CD4-positive, alpha-beta T cell treated with Interleukin-6 at 100 ng/mL for 8 hours (primary cell): ENCODE results near the gene ANAPC16.
A peak's percentile ranks its signal among the peaks of the same experiment; 100 is the strongest.
"Not testable (repeated sequence)": the region's sequence is repeated elsewhere in the genome, so short reads cannot be mapped to it uniquely, and the experiment has no call there.

ENCODE experiments used
- DNase-seq: peaks from one replicate; pipeline ENCODE4 v3.0.0-alpha.2; 2020; ENCODE audit warnings: mixed read lengths, low spot score

ANAPC16 gene

GRCh38 chr10:72243822-72244437, 28.1 kb downstream of the ANAPC16 start:
- no peak for DNase-seq

DNA sequence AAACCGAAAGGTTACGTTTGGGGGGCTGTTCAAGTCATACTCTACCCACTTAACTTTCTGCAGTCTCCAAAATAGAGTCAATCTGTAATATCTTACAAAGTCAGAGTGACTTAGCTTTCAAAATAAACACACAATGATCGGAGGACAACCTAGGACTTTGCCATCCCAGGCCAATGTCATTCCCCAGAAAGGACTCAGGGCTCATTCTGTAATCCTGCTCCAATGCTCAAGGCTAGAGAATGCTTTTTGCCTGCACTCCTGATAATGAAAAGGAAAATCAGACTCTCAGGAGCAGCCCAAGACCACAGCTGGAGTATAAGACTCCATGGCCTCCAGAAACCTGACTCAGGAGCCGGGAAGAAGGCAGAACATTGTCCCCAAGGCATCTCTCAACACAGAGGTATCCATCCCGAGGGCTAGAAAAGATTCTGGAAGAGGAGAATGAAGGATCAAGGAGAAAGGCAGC, 28.8 kb downstream of the ANAPC16 start:
- DNase-seq: no peak

- DNase-seq: no peak
These were observed 30.2 kb downstream of the ANAPC16 start for GRCh38 chr10:72245949-72246525.

DNA sequence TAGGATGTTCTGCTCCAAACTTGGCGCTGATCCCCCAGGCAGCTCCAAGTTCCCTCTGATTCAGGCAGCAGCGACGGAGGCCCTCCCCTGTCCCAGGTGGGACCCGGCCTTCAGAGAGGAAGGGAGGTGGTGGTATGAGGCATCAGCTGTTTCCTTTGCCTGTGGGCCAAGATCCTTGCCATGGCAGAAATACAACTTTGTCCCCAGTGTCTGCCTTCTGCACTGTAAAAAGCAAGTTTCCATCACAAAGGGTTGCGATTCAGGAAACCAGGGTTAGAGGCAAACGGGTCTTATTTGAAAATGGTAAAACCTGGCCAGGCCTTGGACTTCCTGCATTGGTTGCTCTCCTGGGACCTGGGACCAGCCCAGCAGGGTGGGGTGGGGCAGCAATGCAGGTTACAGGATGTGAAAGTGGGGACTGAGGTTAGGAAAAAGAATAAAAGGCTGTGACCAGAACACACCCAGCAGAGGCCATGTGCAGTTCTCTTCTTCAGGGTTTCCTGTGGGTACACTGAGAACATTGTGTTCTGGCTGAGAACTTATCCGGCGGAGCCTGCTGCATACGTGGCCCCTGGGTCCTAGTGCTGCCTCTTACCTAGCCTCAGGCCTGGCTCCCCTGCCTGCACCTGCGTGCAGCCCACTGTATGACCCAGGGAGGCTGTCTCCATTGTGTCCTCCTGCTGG, 32.8 kb downstream of the ANAPC16 start:
- peak; percentile 83 for DNase-seq

DNA sequence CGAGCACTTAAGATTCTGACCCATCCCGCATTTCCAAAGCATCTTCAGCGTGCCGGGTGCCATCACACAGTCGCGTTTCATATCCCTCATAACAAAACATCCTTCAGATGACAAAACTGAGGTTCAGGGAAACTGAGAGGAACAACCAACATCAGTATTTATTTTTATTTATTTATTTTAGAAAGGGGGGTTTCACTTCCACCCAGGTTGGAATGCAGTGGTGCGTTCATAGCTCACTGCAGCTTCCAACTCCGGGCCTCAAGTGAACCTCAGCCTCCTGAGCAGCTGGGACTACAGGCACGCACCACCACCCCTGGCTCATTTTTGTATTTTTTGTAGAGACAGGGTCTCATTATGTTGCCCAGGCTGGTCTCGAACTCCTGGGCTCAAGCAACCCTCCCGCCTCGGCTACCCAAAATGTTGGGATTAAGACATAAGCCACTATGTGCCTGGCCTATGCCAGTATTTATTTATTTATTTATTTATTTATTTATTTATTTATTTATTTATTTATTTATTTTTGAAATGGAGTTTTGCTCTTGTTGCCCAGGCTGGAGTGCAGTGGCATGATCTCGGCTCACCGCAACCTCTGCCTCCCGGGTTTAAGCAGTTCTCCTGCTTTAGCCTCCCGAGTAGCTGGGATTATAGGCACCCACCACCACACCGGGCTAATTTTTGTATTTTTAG, 33.5 kb downstream of the ANAPC16 start:
- not testable (repeated sequence) for DNase-seq

DNA sequence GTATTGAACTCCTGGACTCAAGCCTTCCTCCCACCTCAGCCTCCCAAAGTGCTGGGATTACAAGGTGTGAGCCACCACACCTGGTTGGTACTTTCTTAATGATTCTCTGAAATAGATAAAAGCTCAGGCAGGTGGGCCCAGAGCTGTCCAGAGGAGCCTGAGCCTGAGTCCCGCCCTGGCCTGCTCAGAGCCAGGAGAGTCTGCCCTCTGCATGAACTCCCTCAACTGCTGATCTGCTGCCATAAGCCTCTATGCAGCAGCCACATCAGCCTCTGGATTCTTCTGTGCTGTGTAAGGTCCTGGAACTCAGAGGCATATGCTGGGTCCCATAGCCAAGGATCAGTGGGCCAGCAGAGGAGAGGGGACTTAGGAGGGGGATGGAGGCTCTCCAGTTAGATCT, 34.9 kb downstream of the ANAPC16 start:
- DNase-seq: no peak

GRCh38 chr10:72251635-72252034, 35.8 kb downstream of the ANAPC16 start:
- no peak for DNase-seq

- DNase-seq: no peak
These were observed 37.2 kb downstream of the ANAPC16 start for GRCh38 chr10:72252972-72253371.

DNA sequence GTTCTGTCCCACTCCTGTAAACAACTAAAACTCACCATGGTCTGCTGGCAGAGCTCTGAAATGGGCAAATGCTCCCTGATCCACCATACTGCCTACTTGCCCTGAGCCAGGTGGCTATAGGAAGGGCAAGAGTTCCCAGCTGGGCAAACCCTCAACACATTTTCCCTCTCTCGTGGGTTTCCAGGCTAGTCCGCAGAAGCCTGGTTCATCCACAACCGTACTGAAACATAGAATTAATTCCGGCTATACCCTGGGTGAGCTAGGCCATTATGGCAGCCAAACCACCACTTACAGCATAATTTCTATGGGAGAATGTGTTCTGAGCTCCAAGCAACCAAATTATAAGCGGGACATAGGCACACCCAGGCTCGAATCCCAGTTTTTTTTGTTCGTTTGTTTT, 37.8 kb downstream of the ANAPC16 start:
- no peak for DNase-seq

GRCh38 chr10:72254813-72255568, 39.2 kb downstream of the ANAPC16 start:
- DNase-seq: peak; percentile 32

DNA sequence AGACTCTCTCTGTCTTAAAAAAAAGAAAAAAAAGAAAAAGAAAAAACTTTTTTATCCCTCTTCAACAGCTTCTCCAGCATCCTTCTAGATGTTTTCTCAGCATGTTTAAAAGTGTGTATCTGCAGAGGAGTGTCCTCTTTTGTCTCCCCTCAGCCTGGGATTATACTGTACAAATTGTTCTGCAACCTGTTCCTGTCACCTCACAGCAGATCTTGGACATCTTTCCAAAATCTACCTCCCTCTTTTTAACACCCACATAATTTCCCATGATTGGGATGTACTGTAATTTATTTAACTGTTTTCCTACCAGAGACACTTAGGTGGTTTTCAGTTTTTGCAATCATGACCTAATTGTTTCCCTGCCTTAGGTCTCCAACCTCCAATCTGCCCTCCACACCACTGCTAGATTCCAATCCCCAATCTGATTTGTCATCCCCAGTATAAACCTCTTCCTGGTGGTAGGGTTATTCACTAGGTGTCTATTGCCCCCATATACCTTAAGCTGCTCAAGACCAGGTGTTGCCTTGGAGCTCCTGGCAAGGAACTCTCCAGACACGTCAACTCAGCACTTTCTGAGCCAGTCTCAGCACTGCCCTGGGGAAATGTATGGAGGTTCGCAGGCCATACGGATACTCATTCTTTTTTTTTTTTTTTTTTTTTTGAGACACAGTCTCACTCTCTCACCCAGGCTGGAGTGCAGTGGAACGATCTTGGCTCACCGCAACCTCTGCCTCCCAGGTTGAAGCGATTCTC, 40.3 kb downstream of the ANAPC16 start:
- DNase-seq: no peak

GRCh38 chr10:72257051-72257892, 41.5 kb downstream of the ANAPC16 start:
- no peak for DNase-seq

DNA sequence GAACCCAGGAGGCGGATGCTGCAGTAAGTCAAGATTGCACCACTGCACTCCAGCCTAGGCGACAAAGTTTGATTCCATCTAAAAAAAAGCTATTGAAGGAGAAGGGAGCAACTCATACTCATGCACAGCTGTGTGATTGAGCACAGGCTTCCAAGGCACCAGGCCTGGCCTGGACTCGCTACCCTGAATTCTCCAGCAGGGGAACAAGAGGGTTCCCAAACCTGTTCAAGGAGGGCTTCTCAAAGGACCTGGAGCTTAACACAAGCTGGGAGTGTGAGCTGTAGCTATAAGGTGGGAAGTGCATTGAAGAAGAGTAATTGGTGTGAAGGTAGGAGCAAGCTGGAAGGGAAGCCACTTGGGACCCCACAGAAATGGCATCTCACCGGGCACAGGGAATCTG, 42.8 kb downstream of the ANAPC16 start:
- DNase-seq: no peak

DNA sequence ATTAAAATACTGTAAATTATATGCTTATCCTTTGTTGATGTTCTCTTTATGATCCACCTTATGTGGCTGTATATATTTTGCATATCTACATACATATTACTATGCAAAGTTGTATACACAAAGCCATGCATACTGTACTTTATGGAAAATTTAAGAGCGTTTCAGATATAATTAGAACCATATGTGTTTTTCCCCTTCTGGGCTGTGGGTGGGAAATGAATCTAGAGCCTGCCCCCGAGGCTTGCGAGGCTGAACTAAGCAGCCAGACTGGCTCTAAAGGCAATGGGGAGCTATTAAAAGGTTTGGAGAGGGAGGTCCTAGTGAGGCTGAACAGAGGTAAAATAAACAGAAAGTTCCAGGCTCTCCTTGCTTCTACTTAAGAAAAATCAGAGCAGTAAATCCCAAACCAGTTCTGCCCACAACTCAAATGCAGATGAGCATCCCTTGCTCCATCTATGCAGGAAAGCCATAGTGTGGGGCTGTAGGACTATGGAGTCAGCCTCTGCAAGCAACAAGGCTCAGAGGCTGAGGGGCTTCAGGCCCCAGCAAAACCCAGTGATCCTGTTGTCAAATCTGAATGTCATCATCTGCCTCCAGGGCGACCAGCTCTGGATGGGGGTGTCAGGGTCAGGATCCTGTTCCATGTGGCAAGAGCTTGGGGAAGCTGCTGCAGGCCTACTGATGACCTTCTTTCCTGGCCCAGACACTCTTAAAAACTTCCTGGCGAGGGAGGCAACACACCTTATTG, 43.9 kb downstream of the ANAPC16 start:
- no peak for DNase-seq

GRCh38 chr10:72260239-72260975, 44.6 kb downstream of the ANAPC16 start:
- peak; percentile 77 for DNase-seq

- DNase-seq: peak; percentile 39
These were observed 45.4 kb downstream of the ANAPC16 start for GRCh38 chr10:72260976-72261783.

- peak; percentile 26 for DNase-seq
These were observed 46.1 kb downstream of the ANAPC16 start for GRCh38 chr10:72261784-72262404.
